HCT116 (cell line): ENCODE data around the gene SPEM1. TPM values are rescaled to one million over a fixed set of nuclear protein-coding genes. Genes with fewer than 3 reads are reported as not detected.

Source experiments
- ATAC-seq: fragments of 200-7000 bp; cut with Tn5 transposase; 2 replicates; pipeline ENCODE4 v1.9.1; 2020; ENCODE audit warnings: mild to moderate bottlenecking, moderate library complexity
- BruUV-seq: library from RNA; stranded (reverse); fragments of 400-500 nt; replicated peaks from 2 replicates; lab custom pipeline; 2021; lab: Mats Ljungman, UMichigan
- CTCF ChIA-PET: fragments of 300-600 bp; sonication (Branson Sonifier 250); formaldehyde crosslinking; loops from one replicate; lab custom pipeline; 2021; ENCODE audit warnings: antibody characterized with exemption; lab: Charles Lee
- POLR2A ChIA-PET: fragments of 300-600, 350-600 bp; sonication (Branson Sonifier 250); formaldehyde crosslinking; loops from one replicate; lab custom pipeline; 2021; ENCODE audit warnings: antibody characterized with exemption; lab: Charles Lee
- RAD21 ChIA-PET, 2 experiments: fragments of 300-600 bp; sonication (Branson Sonifier 250); formaldehyde crosslinking; loops; one replicate each; lab custom pipeline; 2023; ENCODE audit warnings: low total read pairs in 2 of 2; ENCODE audit not compliant: uncharacterized antibody in 2 of 2, unreplicated experiment in 2 of 2, low non-redundant PET in 1 of 2; lab: Charles Lee
- DNase-seq: peaks from one replicate; pipeline ENCODE4 v3.0.0-alpha.2; 2010; ENCODE audit warnings: low read depth, low spot score
- H2AFZ ChIP-seq: fragments of 200-600 bp; shearing (Covaris generic), sonication (generic); 2 replicates; pipeline ENCODE4 v1.6.1; 2017; ENCODE audit warnings: low read depth, mixed run types, mixed read lengths, antibody characterized with exemption, low read length; ENCODE audit not compliant: poor library complexity, severe bottlenecking
- H3K27ac ChIP-seq: 2 replicates; pipeline ENCODE4 v1.5.1; 2012; ENCODE audit warnings: low read depth, low read length
- H3K27me3 ChIP-seq: fragments of 200-600 bp; sonication (generic); 2 replicates; pipeline ENCODE4 v1.6.1; 2016; ENCODE audit warnings: mixed run types, low read length, mixed read lengths; ENCODE audit not compliant: insufficient read depth
- H3K36me3 ChIP-seq, 2 experiments: fragments of 200-500 bp in 1 of 2; fragments of 200-600 bp in 1 of 2; sonication (Bioruptor generic) in 1 of 2; sonication (generic) in 1 of 2; 2 replicates each; pipeline versions ENCODE4 v1.5.1 to v1.6.1; 2014 to 2016; ENCODE audit warnings: low read length in 2 of 2, inconsistent platforms in 1 of 2, mixed read lengths in 1 of 2, mixed run types in 1 of 2; ENCODE audit not compliant: insufficient read depth in 2 of 2, control insufficient read depth in 1 of 2
- H3K4me1 ChIP-seq, 2 experiments: fragments of 200-600 bp in 1 of 2; sonication (generic) in 1 of 2; 2 replicates each; pipeline versions ENCODE4 v1.5.1 to v1.6.1; 2012 to 2017; ENCODE audit warnings: low read length in 2 of 2, inconsistent platforms in 1 of 2, mild to moderate bottlenecking in 1 of 2, mixed read lengths in 1 of 2, mixed run types in 1 of 2, moderate library complexity in 1 of 2; ENCODE audit not compliant: insufficient read depth in 2 of 2, control insufficient read depth in 1 of 2
- H3K4me2 ChIP-seq: fragments of 200-600 bp; sonication (generic); 2 replicates; pipeline ENCODE4 v1.6.1; 2017; ENCODE audit warnings: mixed run types, low read length, mixed read lengths
- H3K4me3 ChIP-seq, 2 experiments: fragments of 200-600 bp in 1 of 2; sonication (generic) in 1 of 2; replicated peaks in 1 of 2; 2 replicates each; pipeline ENCODE4 v1.5.1; 2011 to 2016; ENCODE audit warnings: low read length in 2 of 2, control low read depth in 1 of 2, low read depth in 1 of 2, mild to moderate bottlenecking in 1 of 2, mixed read lengths in 1 of 2, mixed run types in 1 of 2
- H3K79me2 ChIP-seq: fragments of 200-600 bp; sonication (generic); 2 replicates; pipeline ENCODE4 v1.6.1; 2017; ENCODE audit warnings: mild to moderate bottlenecking, mixed run types, low read length, moderate library complexity, mixed read lengths; ENCODE audit not compliant: insufficient read depth
- H3K9ac ChIP-seq: fragments of 200-600 bp; sonication (generic); 2 replicates; pipeline ENCODE4 v1.6.1; 2016; ENCODE audit warnings: low read length, mixed read lengths
- H3K9me2 ChIP-seq: fragments of 200-600 bp; sonication (generic), shearing (Covaris generic); 2 replicates; pipeline ENCODE4 v1.6.1; 2017; ENCODE audit warnings: mixed run types, mild to moderate bottlenecking, moderate library complexity; ENCODE audit not compliant: insufficient read depth
- H3K9me3 ChIP-seq, 2 experiments: fragments of 200-500 bp in 1 of 2; fragments of 200-600 bp in 1 of 2; sonication (Bioruptor generic) in 1 of 2; sonication (generic) in 1 of 2; 2 replicates each; pipeline ENCODE4 v1.6.1; 2014 to 2017; ENCODE audit warnings: low read length in 2 of 2, mixed read lengths in 2 of 2, inconsistent platforms in 1 of 2, low read depth in 1 of 2, mild to moderate bottlenecking in 1 of 2, mixed run types in 1 of 2, moderate library complexity in 1 of 2; ENCODE audit not compliant: control insufficient read depth in 1 of 2, insufficient read depth in 1 of 2
- H4K20me1 ChIP-seq: fragments of 200-600 bp; sonication (generic), shearing (Covaris generic); 2 replicates; pipeline ENCODE4 v1.6.1; 2017; ENCODE audit warnings: mixed run types, mild to moderate bottlenecking, moderate library complexity; ENCODE audit not compliant: insufficient read depth
- CBX3 ChIP-seq: IDR thresholded peaks from 2 replicates; pipeline ENCODE4 v1.6.1; 2012; ENCODE audit warnings: low read depth
- CEBPB ChIP-seq: IDR thresholded peaks from 2 replicates; pipeline ENCODE4 v1.6.1; 2012; ENCODE audit warnings: low read depth
- ELF1 ChIP-seq: IDR thresholded peaks from 2 replicates; pipeline ENCODE4 v1.6.1; 2012; ENCODE audit warnings: low read depth, borderline replicate concordance
- EZH2 ChIP-seq: fragments of 200-600 bp; sonication (generic); IDR thresholded peaks from 2 replicates; pipeline ENCODE4 v1.6.1; 2017; ENCODE audit warnings: antibody characterized with exemption, mixed run types
- EZH2phosphoT487 ChIP-seq: fragments of 200-600 bp; IDR thresholded peaks from 2 replicates; pipeline ENCODE4 v1.6.1; 2018; ENCODE audit warnings: antibody characterized with exemption, borderline replicate concordance
- JUND ChIP-seq: IDR thresholded peaks from 2 replicates; pipeline ENCODE4 v1.6.1; 2012
- POLR2A ChIP-seq: IDR thresholded peaks from 2 replicates; pipeline ENCODE4 v1.7.0; 2011; ENCODE audit warnings: borderline replicate concordance; ENCODE audit not compliant: insufficient read depth, insufficient read length; ENCODE audit errors: extremely low read depth
- POLR2AphosphoS5 ChIP-seq: IDR thresholded peaks from 2 replicates; pipeline ENCODE4 v1.6.1; 2011; ENCODE audit warnings: mild to moderate bottlenecking, low read depth, low read length, moderate library complexity
- SIN3A ChIP-seq: IDR thresholded peaks from 2 replicates; pipeline ENCODE4 v1.6.1; 2012; ENCODE audit warnings: low read depth
- SRF ChIP-seq: IDR thresholded peaks from 2 replicates; pipeline ENCODE4 v1.6.1; 2012; ENCODE audit warnings: low read depth
- ZNF274 ChIP-seq: fragments of 200-500 bp; sonication (Bioruptor generic); IDR thresholded peaks from 2 replicates; pipeline ENCODE4 v1.6.1; 2014; ENCODE audit warnings: mild to moderate bottlenecking, low read depth, low read length, inconsistent platforms
- intact Hi-C: fragments of 100-400 bp; cut with micrococcal nuclease; formaldehyde crosslinking; loops from 2 replicates; pipeline ENCODE4 v1.10.0; 2022
- total RNA-seq: library from RNA; stranded (reverse); gene quantifications from one replicate; pipeline ENCODE4 v1.2.1, GENCODE V29; 2021; ENCODE audit not compliant: unreplicated experiment
- TF ChIP-seq, protein P1 (sequence below), 3 experiments: fragments of 200-600 bp in 1 of 3; sonication (generic) in 1 of 3; IDR thresholded peaks in 2 of 3; conservative IDR thresholded peaks in 1 of 3; 2 replicates each; pipeline ENCODE4 v1.5.1; 2012 to 2017; ENCODE audit warnings: low read depth in 2 of 3, low read length in 2 of 3, antibody characterized with exemption in 1 of 3, borderline replicate concordance in 1 of 3, control low read depth in 1 of 3, mild to moderate bottlenecking in 1 of 3, mixed read lengths in 1 of 3, mixed run types in 1 of 3, moderate library complexity in 1 of 3; ENCODE audit not compliant: insufficient read depth in 1 of 3

SPEM1 gene
- total RNA-seq, 1 experiment from 2014 or later: 0.32 TPM

- TF ChIP-seq, protein P1, sequence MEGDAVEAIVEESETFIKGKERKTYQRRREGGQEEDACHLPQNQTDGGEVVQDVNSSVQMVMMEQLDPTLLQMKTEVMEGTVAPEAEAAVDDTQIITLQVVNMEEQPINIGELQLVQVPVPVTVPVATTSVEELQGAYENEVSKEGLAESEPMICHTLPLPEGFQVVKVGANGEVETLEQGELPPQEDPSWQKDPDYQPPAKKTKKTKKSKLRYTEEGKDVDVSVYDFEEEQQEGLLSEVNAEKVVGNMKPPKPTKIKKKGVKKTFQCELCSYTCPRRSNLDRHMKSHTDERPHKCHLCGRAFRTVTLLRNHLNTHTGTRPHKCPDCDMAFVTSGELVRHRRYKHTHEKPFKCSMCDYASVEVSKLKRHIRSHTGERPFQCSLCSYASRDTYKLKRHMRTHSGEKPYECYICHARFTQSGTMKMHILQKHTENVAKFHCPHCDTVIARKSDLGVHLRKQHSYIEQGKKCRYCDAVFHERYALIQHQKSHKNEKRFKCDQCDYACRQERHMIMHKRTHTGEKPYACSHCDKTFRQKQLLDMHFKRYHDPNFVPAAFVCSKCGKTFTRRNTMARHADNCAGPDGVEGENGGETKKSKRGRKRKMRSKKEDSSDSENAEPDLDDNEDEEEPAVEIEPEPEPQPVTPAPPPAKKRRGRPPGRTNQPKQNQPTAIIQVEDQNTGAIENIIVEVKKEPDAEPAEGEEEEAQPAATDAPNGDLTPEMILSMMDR (IDR thresholded peaks at IDR 0.05 in 2 of 3, conservative IDR thresholded peaks at IDR 0.05 in 1 of 3; ENCODE audit: borderline replicate concordance in 1 of 3, insufficient read depth in 1 of 3, low read depth in 2 of 3, low read length in 2 of 3): no peak
- TF ChIP-seq ELF1 (no peak), JUND (no peak), CEBPB (no peak), ZNF274 (no peak)
These were observed 11.3 kb upstream of the SPEM1 start (continued) for GRCh38 chr17:7408863-7409262.

DNA sequence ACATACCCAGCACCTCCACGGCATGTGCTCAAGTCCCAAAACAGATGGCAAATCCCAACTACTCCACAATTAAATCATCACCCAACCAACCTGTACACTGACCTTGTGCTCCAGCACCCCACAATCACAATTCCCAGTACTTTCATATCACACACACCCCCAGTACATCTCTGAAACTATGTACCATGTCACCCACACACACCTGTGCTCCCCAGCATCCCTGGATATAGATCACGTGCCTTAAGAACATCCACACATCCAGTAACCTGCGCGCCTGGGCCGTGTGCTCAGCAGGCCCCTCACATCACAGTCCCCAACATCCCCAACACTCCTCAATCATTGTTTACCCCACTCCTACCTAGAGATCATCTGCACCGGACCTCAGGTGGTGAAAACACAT is 10.4 kb upstream of the SPEM1 start:
- ChIA-PET CTCF (no interaction called here), RAD21 (no interaction called here), POLR2A (no interaction called here)
- Histone ChIP-seq H3K9me3 (no peaks in the 10 kb centered on the region), H3K79me2 (peaks cover 2% of the 10 kb centered on the region; the same call in 1 of the 2 replicates), H4K20me1 (no peaks in the 10 kb centered on the region), H3K27ac (no peak overlapping the region), H3K36me3 (peaks cover 0 to 6% of the 10 kb centered on the region in 2 experiments; a peak in 1 of 4 replicates), H3K27me3 (no peaks in the 10 kb centered on the region), H3K9ac (no peak overlapping the region), H3K4me1 (peaks cover 8 to 17% of the 10 kb centered on the region in 2 experiments; a peak in 3 of 4 replicates), H3K4me2 (no peak overlapping the region), H3K9me2 (no peaks in the 10 kb centered on the region), H2AFZ (no peak overlapping the region), H3K4me3 (no peak overlapping the region)
- BruUV-seq: no TSS peak
- TF ChIP-seq SRF (no peak), ZNF274 (no peak), EZH2phosphoT487 (no peak), POLR2A (no peak), POLR2AphosphoS5 (no peak), JUND (no peak), ELF1 (no peak), SIN3A (no peak), EZH2 (no peak), CBX3 (no peak)
- intact Hi-C loops: no loop called here
- no peak for ATAC-seq
- DNase-seq: no peak
